Measurements from ENCODE around the gene SAT1.
A peak's percentile ranks its signal among the peaks of the same experiment; 100 is the strongest.

The SAT1 gene

DNA sequence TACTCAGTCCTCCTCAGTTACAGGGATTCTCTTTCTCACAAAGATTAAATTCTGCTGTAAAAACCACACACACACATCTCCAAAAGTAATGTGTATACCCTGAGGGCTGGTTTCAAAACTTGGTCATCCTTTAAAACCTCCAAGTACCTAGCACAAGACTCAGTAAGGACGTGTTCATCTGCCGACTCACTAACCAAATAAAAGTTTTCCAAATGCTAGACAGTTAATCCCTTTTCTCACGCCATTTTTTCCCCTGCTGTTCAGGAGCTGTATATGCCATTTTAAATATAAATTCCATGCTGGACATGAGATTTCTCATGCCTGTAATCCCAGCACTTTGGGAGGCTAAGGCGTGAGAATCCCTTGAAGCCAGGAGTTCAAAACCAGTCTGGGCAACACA, 3.9 kb upstream of the SAT1 start:
- no peak for DNase-seq

DNA sequence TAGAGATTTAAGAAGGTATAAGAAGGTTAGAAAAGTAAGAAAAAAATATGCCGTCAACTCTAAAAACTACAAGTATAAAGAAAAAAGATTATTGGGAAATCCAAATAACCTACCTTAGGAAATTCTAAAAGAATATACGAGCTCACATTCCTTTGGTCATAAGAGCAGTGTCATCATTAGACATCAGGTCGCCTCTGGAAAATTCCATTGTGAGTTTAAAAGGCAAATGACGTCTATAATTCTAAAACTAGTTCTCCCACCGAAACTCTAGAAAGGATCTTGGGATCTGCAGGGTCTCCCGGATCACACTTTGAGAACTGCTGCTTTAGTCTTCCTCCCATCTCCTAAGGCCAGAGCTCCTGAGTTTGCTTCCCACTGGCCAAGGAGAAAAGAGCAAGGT, 518 bp upstream of the SAT1 start:
- no peak for DNase-seq

DNA sequence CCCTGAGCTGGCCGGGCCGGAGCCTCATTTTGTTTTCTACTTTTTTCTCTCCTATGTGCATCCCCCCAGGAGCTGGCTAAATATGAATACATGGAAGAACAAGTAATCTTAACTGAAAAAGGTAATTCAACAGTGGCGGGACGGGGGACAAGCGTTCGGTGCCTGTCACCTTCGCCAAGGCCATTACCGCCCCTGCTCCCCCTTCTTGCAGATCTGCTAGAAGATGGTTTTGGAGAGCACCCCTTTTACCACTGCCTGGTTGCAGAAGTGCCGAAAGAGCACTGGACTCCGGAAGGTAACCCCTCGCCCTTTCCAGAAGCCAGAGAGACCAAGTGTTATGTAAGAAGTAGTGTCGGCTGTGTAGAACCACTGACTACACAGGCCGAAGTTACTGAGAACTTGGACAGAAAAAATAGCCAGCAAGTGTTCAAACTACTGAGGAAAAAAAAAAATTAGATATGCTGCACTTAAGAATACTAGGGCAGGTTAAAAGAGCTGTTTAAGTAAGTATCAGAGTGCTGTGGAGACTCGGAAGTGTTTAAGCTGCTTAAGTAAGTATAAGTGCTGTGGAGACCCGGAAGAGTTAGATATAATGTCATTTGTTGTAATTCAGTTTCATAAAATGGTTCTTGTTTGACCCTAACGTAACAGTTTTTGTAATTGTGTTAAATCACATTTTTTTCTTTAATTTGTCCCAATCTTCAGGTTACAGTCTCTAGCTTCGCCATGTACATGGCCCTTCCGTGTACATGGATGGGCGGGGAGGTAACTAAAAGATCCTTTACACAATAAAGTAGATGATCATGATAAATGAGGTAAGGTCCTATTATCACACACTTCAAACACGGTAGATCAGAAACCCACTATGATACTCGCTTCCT, 856 bp downstream of the SAT1 start:
- DNase-seq = no peak

DNA sequence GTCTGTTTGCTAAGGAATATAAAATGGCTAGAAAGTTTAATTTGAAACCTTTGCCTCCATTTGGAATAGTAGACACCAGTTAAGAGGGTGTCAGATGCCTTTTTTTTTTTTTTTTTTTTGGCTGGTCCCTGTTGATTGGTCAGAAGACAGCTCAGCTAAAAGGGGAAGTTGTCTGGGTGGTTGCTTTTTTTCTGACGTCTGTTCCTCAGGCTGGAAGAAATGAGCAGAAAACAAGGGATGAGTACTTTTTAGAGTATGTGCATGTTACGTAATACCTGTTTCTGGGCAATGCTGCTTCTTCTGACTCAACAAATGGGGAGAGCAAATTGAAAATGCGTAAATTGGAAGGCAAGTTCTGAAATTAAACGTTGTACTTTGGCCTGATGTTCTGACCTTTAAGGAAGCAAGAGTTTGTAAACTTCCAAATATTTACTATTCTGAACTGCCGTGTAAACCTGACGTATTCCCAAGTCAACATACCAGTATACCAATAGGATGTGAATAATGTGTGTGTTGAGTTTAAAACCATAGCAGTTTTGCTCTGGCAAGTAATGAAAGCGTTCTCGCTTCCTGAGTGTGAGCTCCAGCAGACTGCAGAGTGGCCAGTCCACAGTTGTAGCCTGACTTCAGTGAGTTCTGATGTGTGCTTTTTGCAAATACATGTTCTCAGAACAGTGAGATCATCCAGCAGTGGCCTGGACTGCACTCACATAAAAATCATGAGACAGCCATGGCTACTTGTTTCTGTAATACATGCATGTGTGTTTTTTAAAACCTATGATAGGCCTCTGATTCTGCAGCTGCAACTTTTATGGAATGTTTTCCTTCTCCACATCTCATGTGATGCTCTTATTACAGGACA, 1.7 kb downstream of the SAT1 start:
- peak; percentile 55 for DNase-seq

DNA sequence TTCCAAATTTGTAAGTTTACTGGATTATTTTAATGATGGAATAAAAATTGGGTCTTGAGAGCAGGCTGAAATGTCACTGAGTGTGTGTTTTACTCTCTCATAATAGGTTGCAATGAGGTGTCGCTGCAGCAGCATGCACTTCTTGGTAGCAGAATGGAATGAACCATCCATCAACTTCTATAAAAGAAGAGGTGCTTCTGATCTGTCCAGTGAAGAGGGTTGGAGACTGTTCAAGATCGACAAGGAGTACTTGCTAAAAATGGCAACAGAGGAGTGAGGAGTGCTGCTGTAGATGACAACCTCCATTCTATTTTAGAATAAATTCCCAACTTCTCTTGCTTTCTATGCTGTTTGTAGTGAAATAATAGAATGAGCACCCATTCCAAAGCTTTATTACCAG, 2.6 kb downstream of the SAT1 start:
- no peak for DNase-seq

DNA sequence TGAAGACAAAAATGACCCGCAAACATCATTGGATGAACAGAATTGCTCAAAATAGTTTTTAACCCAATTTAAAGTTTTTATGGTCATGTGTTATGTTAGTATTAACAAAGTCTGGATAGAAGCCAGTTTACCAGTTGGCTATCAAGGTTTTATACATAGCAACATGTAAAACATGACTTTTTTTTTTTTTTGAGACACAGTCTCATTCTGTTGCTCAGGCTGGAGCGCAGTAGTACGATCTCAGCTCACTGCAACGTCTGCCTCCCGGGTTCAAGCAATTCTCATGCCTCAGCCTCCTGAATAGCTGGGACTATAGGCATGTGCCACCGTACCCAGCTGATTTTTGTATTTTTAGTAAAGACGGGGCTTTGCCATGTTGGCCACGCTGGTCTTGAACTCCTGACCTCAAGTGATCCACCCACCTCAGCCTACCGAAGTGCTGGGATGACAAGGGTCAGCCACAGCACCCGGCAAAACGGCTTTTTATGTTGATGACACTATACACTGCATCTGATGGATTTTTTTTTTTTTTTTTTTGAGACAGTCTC, 3.4 kb downstream of the SAT1 start:
- DNase-seq = no peak

DNA sequence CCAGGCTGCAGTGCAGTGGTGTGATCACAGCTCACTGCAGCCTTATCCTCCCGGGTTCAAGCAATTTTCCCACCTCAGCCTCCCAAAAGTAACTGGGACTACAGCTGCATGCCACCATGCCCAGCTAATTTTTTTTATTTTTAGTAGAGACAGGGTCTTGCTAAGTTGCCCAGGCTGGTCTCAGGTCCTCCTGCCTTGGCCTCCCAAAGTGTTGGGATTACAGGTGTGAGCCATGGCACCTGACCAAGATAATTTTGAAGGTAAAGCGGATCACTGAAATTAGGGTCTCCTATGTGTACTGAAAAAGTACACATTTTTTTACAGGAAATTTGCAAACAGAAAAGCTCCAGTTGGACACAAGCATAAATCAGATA, 4.8 kb downstream of the SAT1 start:
- DNase-seq = no peak

DNA sequence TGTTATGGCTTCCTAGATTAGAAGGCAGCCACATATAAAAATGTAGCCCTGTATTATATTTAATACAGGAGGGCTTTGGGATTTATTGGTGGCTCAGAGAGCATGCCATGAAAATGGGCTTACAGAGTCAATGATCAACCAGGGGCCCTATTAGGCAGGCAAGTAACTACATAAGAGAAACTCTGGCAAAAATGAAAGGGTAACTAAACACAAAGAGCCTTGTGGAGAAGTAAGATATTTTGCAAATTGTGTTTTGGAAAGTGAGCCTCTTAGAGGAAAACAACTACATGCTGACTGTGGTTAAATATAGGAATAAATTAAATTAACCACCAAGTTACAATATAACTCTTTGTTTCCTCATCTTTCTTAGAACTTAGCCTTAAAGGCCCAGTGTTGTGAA, 5.5 kb downstream of the SAT1 start:
- DNase-seq = no peak

DNA sequence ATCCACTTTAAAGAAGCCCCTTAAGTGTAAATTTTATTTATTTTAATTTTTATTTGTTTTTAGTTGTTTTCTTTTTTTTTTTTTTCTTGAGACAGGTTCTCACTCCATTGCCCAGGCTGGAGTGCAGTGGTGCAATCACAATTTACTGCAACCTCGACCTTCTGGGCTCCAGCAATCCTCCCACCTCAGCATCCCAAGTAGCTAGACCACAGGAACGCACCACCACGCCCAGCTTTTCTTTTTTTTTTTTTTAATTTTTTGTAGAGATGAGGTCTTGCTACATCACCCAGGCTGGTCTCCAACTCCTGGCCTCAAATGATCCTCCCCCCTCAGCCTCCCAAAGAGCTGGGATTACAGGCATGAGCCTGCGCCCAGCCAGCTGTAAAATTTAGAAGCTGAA, 6.0 kb downstream of the SAT1 start:
- DNase-seq = no peak

DNA sequence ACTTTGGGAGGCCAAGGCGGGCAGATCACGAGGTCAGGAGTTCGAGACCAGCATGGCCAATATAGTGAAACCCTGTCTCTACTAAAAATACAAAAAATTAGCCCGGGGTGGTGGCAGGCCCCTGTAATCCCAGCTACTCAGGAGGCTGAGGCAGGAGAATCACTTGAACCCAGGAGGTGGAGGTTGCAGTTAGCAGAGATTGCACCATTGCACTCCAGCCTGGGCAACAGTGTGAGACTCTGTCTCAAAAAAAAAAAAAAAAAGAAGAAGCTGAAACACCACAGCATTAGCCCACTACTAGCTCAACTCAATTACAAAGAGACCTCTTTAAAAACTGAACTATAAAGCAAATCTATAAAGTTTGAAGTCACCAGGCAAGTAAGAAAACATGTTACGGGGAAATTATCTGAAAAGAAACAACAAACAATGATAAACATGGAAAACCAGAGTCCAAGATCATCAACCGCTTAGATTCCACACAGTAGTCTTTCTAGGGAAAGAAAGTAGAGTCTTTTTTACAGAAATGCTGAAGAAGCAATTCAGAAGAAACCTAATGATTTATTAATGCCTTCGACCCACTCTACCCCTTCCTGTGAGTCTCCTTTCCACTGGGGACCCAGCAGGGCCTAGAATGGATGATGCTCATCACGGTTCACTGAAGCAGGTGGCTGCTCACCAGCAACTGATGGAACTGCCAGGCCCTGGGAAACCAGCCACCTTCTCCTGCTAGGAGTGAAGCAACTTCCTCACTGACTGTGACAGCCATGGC, 6.6 kb downstream of the SAT1 start:
- DNase-seq = no peak

DNA sequence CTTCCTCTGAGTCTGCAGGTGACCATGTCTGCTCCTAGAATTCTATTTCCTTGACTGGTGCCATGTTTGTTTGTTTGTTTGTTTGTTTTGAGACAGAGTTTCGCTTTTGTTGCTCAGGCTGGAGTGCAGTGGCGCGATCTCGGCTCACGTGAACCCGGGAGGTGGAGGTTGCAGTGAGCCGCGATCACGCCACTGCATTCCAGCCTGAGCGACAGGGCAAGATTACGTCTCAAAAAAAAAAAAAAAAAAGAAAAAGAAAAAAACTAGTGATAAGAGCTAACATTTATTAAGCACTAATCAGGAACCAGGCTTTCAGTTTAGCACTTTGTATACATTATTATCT, 7.2 kb downstream of the SAT1 start:
- no peak for DNase-seq

DNA sequence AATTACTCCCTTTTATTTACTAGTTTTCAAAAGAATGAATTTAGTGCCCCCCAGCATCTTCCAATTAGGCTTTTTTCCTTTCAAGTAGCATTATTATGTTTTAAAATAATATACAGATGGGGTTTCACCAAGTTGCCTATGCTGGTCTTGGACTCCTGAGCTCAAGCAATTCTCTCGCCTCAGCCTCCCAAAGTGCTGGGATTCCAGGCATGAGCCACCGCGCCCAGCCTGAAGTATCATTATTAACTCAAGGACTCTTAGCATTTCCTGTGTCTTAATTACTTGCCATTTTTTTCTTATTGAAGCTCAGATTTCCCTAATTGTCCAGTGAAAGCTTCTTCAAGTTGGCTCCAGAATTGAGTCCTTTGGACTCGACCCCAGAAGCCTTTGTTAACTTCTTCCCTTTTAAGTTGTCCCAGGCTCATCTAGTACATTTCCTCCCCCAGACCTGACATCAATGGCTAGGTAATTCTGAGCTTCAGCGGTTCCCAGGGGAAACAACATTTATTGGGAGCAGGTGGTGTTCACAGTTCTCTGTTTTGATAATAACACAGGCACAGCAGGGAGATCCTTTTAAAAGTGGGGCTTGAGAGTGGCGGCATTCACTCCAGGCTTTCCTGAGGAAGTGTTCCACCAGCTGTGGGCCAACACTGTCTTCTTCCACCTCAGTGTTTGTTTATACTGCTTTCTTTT, 10.0 kb downstream of the SAT1 start:
- no peak for DNase-seq

DNA sequence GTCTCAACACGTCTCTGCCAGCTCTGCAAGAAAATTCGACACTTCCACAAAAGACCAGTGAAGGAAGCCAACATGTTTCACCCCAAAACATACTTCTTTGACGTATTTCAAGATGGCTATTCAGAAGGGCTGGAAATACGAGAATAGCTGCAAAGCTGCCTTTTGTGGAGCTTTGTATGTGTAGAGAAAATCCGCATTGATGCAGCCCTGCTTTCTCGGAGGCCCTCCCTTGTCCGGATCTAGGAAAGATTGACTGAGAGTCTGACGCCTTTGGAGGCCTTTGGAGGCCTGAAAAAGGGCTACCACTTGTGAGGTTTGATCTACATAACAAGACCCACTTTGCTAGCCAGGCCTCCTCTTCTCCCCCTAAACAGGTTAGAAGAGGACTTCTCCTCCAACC, 12.2 kb downstream of the SAT1 start:
- no peak for DNase-seq

DNA sequence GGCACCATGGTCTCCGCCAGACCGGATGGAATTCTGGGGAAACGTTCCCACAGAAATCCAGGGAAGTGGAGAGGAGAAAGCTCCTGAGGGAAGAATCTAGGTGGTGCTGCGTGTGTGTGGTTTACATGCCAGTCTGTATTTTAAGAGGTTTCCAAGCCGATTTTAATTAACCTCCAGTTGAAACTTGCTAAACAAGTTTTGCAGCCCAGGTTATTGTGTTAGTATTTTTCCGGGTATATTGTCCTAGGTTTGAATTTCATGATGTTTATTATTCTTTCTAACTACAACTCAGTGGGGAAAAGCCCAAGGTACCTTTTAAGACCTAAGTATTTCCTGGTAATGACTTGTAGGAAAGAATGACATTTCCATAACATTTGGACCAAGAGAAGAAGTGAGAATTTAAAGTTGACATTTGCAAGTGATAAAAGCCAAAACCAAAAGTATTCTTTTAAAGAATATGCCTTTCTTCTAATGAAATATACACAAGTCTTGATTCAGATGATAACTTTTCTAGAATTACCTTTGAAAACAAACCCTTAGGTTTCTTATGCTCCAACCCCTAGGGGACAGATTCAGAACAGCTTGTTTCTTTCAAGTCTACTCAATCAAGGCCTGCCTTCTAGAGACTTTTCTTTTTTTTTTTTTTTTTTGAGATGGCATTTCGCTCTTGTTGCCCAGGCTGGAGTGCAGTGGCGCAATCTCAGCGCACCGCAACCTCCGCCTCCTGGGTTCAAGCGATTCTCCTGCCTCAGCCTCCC, 14.6 kb downstream of the SAT1 start:
- no peak for DNase-seq

DNA sequence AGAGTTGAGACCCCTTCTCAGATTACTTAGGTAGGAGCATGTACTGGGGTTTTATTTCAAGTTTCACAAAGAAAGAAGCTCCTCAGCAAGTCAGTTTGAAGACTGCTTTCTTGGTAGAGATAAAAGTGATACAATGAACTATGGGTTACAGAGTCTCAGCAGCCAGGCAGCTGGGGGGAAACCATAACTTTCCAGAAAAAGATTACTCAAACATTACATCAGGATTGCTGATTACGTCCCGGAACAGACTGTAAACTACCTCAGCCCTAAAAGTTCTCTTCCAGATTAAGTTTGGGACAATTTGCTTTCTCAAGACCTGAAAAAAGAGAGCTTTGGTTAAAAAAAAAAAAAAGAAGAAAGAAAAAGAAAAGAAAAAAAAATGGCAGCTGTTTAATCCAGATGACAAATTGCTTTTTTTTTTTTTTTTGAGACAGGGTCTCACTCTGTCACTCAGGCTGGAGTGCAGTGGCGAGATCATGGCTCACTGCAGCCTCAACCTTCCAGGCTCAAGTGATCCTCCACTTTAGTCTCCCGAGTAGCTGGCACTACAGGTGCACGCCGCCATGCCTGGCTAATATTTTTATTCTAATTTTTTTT, 16.6 kb downstream of the SAT1 start:
- no peak for DNase-seq

DNA sequence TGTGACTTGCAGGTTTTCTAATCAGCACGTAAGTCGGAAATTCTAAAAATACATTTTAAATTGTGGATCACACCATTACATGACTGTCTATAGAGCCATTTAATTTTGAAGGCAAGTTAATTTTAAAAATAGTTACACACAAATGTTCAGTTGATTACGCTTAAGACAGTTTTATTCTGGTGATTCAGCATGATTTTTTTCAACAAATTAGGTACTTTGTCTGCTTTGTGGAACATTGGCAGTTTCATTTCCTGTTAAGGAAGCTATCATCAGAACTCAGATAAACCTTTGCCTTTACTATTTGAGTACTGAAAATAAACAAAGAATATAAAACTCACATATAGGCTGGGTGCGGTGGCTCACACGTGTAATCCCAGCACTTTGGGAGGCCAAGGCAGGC, 19.5 kb downstream of the SAT1 start:
- no peak for DNase-seq

DNA sequence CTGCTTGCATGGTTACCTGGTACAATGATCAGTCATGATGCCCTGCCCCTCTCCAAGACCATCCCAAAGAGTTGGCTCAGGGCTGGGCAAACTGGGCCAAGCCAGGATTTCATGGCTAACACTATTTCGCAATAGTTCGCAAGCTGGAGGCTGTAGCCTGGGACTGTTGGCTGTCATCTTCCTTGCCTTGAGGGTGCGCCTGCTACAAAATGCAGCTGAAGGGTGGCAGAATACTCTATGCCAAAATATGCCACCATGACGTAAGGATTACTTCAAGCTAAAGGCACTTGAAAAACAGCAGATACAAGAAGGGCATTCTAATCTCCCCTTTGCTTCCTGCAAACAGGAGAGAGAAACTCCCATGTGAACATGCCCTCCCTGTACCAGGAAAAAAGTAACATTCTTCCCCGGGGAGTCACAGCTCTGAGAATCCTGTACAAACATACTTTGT, 21.0 kb downstream of the SAT1 start:
- no peak for DNase-seq

DNA sequence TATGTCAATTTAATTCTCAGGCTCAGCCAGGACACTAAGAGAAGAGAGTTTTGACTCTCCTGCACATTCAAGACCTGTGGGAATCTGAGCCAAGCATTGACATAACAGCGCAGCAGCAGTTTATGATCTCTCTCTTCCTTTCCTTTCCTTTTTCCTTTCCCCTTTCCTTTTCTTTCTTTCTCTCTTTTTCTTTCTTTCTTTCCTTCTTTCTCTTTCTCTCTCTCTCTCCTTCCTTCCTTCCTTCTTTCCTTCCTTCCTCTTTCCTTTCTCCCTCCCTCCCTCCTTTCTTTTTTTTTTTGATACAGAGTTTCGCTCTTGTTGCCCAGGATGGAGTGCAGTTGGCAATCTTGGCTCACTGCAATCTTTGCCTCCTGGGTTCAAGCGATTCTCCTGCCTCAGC, 21.6 kb downstream of the SAT1 start:
- DNase-seq = no peak

DNA sequence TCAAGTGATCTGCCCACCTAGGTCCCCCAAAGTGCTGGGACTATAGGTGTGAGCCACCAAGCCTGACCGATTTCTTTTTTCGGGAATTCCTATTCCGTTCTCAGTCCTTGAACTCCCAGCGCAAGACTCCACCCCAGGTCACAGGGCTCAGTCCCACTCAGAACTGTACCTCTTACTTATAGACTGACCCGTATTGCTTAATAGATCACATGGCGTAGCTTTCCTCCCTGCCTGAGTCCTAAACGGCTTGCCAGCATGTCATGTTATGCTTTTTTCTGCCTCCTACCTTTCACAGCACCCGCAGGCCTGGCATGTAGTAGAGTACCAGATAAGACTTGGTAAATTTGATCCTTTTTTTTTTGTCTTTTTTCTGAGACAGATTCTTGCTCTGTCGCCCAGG, 22.4 kb downstream of the SAT1 start:
- DNase-seq = no peak

DNA sequence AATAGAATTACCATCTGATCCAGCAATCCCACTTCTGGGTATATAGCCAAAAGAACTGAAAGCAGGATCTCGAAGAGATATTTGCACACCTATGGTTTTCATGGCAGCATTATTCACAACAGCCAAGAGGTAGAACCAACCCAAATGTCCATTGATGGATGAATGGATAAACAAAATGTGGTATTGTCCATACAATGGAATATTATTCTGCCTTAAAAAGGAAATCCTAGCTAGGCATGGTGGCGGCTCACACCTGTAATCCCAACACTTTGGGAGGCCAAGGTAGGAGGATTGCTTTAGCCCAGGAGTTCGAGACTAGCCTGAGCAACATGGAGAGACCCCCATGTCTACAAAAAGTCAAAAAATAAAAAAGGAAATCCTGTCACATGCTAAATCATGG, 27.3 kb downstream of the SAT1 start:
- no peak for DNase-seq

DNA sequence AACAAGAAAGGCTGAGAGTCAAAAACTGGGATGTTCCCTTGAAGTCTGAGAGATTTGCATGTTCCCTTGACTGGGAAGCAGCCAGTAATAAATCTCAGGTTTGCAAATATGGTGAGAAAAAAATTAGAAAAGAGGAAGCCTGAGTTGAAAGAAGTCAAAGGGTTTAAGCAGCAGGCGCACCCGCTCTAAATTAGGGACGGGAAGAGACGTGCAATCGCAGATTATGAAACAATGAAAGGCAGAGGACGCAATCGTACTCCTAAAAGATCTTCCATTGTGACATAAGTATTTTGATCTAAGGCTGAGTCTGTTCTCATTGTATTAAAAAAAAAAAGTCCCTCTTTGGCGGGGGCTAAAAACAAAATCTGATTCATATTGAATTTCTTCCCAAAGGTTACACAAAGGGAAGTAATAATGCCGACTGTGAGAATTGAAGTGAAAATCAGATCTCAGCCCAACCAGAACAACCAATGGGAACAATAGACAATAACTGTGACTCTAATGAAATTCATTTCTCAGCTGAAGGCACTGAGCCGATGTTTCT, 28.2 kb downstream of the SAT1 start:
- DNase-seq = peak; percentile 40

Measured in SIG-M5 (cell line).